Uterus (tissue), 2 donors: Measurements from ENCODE around the gene BTBD9.

ENCODE experiments used
- POLR2A ChIP-seq, 2 donors: fragments of 450-650 bp; IDR thresholded peaks; one replicate each; pipeline ENCODE4 v1.6.1; 2016; ENCODE audit warnings: antibody characterized with exemption in 2 of 2, mild to moderate bottlenecking in 1 of 2, moderate library complexity in 1 of 2
- TF ChIP-seq, protein P1 (sequence below), 4 experiments: fragments of 200-600 bp in 2 of 4; fragments of 450-650 bp in 2 of 4; sonication (generic) in 2 of 4; IDR thresholded peaks; one replicate each; pipeline ENCODE4 v1.5.1; 2016 to 2019; ENCODE audit warnings: antibody characterized with exemption in 4 of 4, mild to moderate bottlenecking in 2 of 4, moderate library complexity in 1 of 4

GRCh38 chr6:38432479-38432878, 207.2 kb downstream of the BTBD9 start:
- TF ChIP-seq, protein P1, sequence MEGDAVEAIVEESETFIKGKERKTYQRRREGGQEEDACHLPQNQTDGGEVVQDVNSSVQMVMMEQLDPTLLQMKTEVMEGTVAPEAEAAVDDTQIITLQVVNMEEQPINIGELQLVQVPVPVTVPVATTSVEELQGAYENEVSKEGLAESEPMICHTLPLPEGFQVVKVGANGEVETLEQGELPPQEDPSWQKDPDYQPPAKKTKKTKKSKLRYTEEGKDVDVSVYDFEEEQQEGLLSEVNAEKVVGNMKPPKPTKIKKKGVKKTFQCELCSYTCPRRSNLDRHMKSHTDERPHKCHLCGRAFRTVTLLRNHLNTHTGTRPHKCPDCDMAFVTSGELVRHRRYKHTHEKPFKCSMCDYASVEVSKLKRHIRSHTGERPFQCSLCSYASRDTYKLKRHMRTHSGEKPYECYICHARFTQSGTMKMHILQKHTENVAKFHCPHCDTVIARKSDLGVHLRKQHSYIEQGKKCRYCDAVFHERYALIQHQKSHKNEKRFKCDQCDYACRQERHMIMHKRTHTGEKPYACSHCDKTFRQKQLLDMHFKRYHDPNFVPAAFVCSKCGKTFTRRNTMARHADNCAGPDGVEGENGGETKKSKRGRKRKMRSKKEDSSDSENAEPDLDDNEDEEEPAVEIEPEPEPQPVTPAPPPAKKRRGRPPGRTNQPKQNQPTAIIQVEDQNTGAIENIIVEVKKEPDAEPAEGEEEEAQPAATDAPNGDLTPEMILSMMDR (IDR thresholded peaks at IDR 0.05), result no peak
- TF ChIP-seq POLR2A (IDR thresholded peaks at IDR 0.05), result no peak
